Erythroblast (primary cell): ENCODE results near the gene TMCC3.

Experiments
- GATA1 ChIP-seq: IDR thresholded peaks from 2 replicates; pipeline ENCODE4 v1.6.1; 2011; ENCODE audit warnings: low read depth, mild to moderate bottlenecking, control low read depth, low read length, moderate library complexity
- POLR2A ChIP-seq: IDR thresholded peaks from 2 replicates; pipeline ENCODE4 v1.6.1; 2011; ENCODE audit warnings: mild to moderate bottlenecking, low read length

DNA sequence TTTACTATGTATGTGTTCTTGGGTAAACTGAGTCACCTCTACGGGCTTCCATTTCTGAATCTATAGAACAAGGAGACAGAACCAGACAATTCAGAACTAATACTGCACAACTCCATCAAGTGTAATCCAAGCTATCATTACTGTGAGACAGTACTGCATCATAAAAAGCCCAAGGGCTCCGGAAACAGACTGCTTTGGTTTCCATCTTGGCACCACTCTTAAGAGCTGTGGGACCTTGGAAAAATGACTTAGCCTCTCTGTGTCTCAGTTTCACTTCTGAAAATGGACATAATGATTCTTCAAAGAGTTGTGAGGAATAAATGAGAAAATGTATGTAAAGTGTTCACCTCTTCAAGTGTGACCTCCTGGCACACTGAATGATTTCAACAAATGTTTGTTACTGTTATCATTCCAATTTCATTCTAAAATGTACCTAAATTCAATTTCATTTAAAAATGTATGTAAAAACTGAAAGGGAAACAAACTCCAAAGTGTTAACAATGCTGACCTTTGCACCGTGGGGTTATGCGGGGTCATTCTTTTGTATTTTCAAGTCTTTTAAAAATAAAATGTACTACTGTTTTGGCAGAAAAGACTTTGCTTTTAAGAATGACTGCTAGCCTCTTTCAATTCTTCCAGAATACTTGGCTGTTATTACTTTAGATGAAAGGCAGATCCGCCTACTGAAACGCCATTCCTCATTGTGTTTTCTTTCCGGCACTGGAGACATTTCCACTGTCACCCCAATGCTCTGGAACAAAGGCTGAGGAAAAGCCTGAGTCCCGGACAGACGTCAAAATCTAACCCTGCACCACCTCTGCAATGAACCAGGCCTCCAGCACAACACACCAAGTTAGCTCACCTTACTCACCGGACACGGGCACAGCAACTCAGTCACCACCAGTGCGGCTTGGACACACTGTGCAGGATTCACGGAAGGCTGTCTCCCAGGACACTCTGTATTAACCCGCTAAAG lies 62.8 kb downstream of the TMCC3 start:
- TF ChIP-seq POLR2A: no peak
- TF ChIP-seq GATA1: no peak
